ENCODE measurements around the gene IGFN1. TPM values are rescaled to one million over a fixed set of nuclear protein-coding genes. Genes with fewer than 3 reads are reported as not detected.

The IGFN1 gene
- total and polyA plus RNA-seq, 2 experiments from 2014 or later = not detected

- Histone ChIP-seq H3K79me2 (replicated peaks; ENCODE audit: insufficient read depth) (no peaks in the 10 kb centered on the region), H3K9me2 (ENCODE audit: insufficient read depth) (no peaks in the 10 kb centered on the region), H2AFZ (peak overlapping the region; percentile 99), H3K27me3 (ENCODE audit: insufficient read depth) (peaks cover 9% of the 10 kb centered on the region; the same call in 1 of the 2 replicates), H3K27ac (ENCODE audit: low read depth) (peak overlapping the region; percentile 76; the same call in 1 of the 2 replicates), H3K4me2 (peak overlapping the region; percentile 92), H3F3A (replicated peaks; ENCODE audit: low read depth) (0 out of 2 replicates have a peak, but pooled peaks cover 5% of the 10 kb centered on the region), H3K4me1 (ENCODE audit: insufficient read depth) (peaks cover 22% of the 10 kb centered on the region), H3K36me3 (ENCODE audit: insufficient read depth) (no peaks in the 10 kb centered on the region), H4K20me1 (replicated peaks; ENCODE audit: insufficient read depth) (no peaks in the 10 kb centered on the region), H3K4me3 (peak overlapping the region; percentile 88)
- Mint-ChIP-seq H3K27ac (peak overlapping the region; percentile 65; the same call in 1 of the 2 replicates), H3K4me1 (peaks cover 20% of the 10 kb centered on the region), H3K27me3 (ENCODE audit: insufficient read depth, low read depth, poor library complexity) (peaks cover 2% of the 10 kb centered on the region), H3K9me3 (no peaks in the 10 kb centered on the region), H3K36me3 (ENCODE audit: low read depth) (no peaks in the 10 kb centered on the region), H3K4me3 (peak overlapping the region; percentile 77)
- TF ChIP-seq REST (IDR thresholded peaks at IDR 0.05; ENCODE audit: unreplicated experiment) = no peak
- TF ChIP-seq POLR2AphosphoS5 (IDR thresholded peaks at IDR 0.05; ENCODE audit: low read depth) = peak; percentile 78
- peak; percentile 66; the same call in 1 of the 2 replicates for TF ChIP-seq CREB1 (CRISPR knock-in tag; IDR thresholded peaks at IDR 0.05; ENCODE audit: low read depth)
- DNase-seq (ENCODE audit: low spot score) = peak; percentile 94
- peak; percentile 95 for ATAC-seq
Measured at GRCh38 chr1:201170533-201171062, 20.0 kb upstream of the IGFN1 start.

GRCh38 chr1:201171063-201172036 is 19.3 kb upstream of the IGFN1 start:
- Mint-ChIP-seq H3K27me3 (ENCODE audit: insufficient read depth, low read depth, poor library complexity) (peaks cover 2% of the 10 kb centered on the region), H3K36me3 (ENCODE audit: low read depth) (no peaks in the 10 kb centered on the region), H3K4me3 (peak overlapping the region; percentile 77), H3K4me1 (peaks cover 20% of the 10 kb centered on the region), H3K9me3 (no peaks in the 10 kb centered on the region), H3K27ac (peak overlapping the region; percentile 47; the same call in 1 of the 2 replicates)
- Histone ChIP-seq H3K4me1 (ENCODE audit: insufficient read depth) (peaks cover 22% of the 10 kb centered on the region), H3K36me3 (ENCODE audit: insufficient read depth) (no peaks in the 10 kb centered on the region), H4K20me1 (replicated peaks; ENCODE audit: insufficient read depth) (no peaks in the 10 kb centered on the region), H3F3A (replicated peaks; ENCODE audit: low read depth) (0 out of 2 replicates have a peak, but pooled peaks cover 5% of the 10 kb centered on the region), H3K27ac (ENCODE audit: low read depth) (peak overlapping the region; percentile 76; the same call in 1 of the 2 replicates), H3K79me2 (replicated peaks; ENCODE audit: insufficient read depth) (no peaks in the 10 kb centered on the region), H3K9me2 (ENCODE audit: insufficient read depth) (no peaks in the 10 kb centered on the region), H3K4me2 (peak overlapping the region; percentile 92), H3K4me3 (peak overlapping the region; percentile 88), H2AFZ (peak overlapping the region; percentile 99), H3K27me3 (ENCODE audit: insufficient read depth) (peaks cover 9% of the 10 kb centered on the region; the same call in 1 of the 2 replicates)
- peak; percentile 74 for DNase-seq (ENCODE audit: low spot score)
- ATAC-seq = peak; percentile 67
- no peak for TF ChIP-seq ETS1 (IDR thresholded peaks at IDR 0.05)
- no peak for TF ChIP-seq JUNB (IDR thresholded peaks at IDR 0.05; ENCODE audit: unreplicated experiment)
- TF ChIP-seq EZH2 (IDR thresholded peaks at IDR 0.05; ENCODE audit: low read depth, unreplicated experiment) = no peak
- no peak for TF ChIP-seq NANOG (IDR thresholded peaks at IDR 0.05; ENCODE audit: borderline replicate concordance)
- TF ChIP-seq CTCF (conservative IDR thresholded peaks at IDR 0.05; ENCODE audit: low read depth in 2 of 2) = peak; percentile 19; a peak in 1 of 4 replicates
- TF ChIP-seq STAT1 (IDR thresholded peaks at IDR 0.05; ENCODE audit: unreplicated experiment) = no peak
- peak; percentile 94 for TF ChIP-seq CREB1 (CRISPR knock-in tag; IDR thresholded peaks at IDR 0.05; ENCODE audit: low read depth)
- TF ChIP-seq REST (IDR thresholded peaks at IDR 0.05; ENCODE audit: unreplicated experiment) = no peak
- TF ChIP-seq EZH2phosphoT487 (IDR thresholded peaks at IDR 0.05; ENCODE audit: unreplicated experiment) = no peak
